ENCODE results near the gene KLF14. TPM values are rescaled to one million over a fixed set of nuclear protein-coding genes. Genes with fewer than 3 reads are reported as not detected.
A peak's percentile ranks its signal among the peaks of the same experiment; 100 is the strongest.
"Not testable (repeated sequence)": the region's sequence is repeated elsewhere in the genome, so short reads cannot be mapped to it uniquely, and the experiment has no call there.

Gene KLF14
- not detected for total RNA-seq
- long read RNA-seq: 0 reads

GRCh38 chr7:130733931-130734814, at the start of gene KLF14:
KLF14 (minus strand) TSS chr7:130734207; CDS start chr7:130734033, 174 bp downstream.
- TF ChIP-seq, protein P1, sequence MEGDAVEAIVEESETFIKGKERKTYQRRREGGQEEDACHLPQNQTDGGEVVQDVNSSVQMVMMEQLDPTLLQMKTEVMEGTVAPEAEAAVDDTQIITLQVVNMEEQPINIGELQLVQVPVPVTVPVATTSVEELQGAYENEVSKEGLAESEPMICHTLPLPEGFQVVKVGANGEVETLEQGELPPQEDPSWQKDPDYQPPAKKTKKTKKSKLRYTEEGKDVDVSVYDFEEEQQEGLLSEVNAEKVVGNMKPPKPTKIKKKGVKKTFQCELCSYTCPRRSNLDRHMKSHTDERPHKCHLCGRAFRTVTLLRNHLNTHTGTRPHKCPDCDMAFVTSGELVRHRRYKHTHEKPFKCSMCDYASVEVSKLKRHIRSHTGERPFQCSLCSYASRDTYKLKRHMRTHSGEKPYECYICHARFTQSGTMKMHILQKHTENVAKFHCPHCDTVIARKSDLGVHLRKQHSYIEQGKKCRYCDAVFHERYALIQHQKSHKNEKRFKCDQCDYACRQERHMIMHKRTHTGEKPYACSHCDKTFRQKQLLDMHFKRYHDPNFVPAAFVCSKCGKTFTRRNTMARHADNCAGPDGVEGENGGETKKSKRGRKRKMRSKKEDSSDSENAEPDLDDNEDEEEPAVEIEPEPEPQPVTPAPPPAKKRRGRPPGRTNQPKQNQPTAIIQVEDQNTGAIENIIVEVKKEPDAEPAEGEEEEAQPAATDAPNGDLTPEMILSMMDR (IDR thresholded peaks at IDR 0.05): no peak
- Histone ChIP-seq H3K4me3 (peak within 1 kb of the TSS; percentile 50), H3K9me3 (peaks cover 16% of the 10 kb centered on the region), H3K27me3 (ENCODE audit: low read depth) (peaks cover 85% of the 10 kb centered on the region), H3K27ac (no peak within 1 kb of the TSS), H3K4me1 (peaks cover 5% of the 10 kb centered on the region), H3K36me3 (no peaks in the 10 kb centered on the region)
- ATAC-seq (peak in 1 of 2 donors; percentile 23), DNase-seq (no peak)
- intact Hi-C loops (cut with DNase I): no loop called here

DNA sequence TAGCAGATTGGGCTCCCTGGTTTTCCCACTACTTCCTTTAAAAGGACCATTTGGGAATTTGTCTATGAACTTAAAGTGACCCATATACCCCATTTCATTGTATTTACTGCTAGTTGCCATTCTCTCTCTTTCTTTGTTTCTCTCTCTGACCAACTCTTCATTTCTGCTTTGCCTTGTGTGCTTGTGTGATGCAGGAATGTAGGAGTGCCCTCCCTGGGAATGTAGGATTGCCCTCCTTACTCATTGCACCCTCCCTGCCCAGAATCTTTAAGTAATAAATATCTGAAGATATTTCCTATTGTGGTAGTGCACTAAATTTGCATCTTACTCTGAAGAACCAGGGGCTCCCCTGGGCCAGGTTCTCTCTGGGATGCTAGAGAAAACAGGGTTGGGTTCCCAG, 47.3 kb upstream of the KLF14 start:
- Histone ChIP-seq H3K36me3 (no peaks in the 10 kb centered on the region), H3K27ac (no peak overlapping the region), H3K27me3 (ENCODE audit: low read depth) (peaks cover 5% of the 10 kb centered on the region), H3K4me3 (no peak overlapping the region), H3K4me1 (no peaks in the 10 kb centered on the region), H3K9me3 (no peaks in the 10 kb centered on the region)
- no peak for ATAC-seq
- intact Hi-C loops (cut with DNase I): no loop called here
- no peak for DNase-seq
- TF ChIP-seq, protein P1 (IDR thresholded peaks at IDR 0.05): no peak

- Histone ChIP-seq H3K36me3 (no peaks in the 10 kb centered on the region), H3K27me3 (ENCODE audit: low read depth) (peaks cover 3% of the 10 kb centered on the region), H3K27ac (no peak overlapping the region), H3K4me3 (no peak overlapping the region), H3K4me1 (no peaks in the 10 kb centered on the region), H3K9me3 (no peaks in the 10 kb centered on the region)
- ATAC-seq (no peak), DNase-seq (no peak)
- intact Hi-C loops (cut with DNase I): no loop called here
- TF ChIP-seq, protein P1 (IDR thresholded peaks at IDR 0.05): no peak
These were observed 43.4 kb upstream of the KLF14 start for GRCh38 chr7:130777426-130777825.

DNA sequence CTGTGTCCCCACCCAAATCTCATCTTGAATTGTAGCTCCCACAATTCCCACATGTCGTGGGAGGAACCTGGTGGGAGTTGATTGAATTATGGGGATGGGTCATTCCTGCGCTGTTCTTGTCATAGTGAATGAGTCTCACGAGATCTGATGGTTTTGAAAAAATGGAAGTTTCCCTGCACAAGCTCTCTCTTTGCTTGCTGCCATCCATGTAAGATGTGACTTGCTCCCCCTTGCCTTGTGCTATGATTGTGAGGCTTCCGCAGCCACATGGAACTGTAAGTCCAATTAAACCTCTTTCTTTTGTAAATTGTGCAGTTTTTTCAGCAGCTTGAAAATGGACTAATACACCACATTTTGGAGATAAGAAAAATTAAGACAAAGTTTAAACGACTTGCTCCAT, 38.4 kb upstream of the KLF14 start:
- H3K4me3 ChIP-seq; intact Hi-C loops (cut with DNase I); H3K27ac ChIP-seq; H3K27me3 ChIP-seq (ENCODE audit: low read depth); H3K4me1 ChIP-seq; H3K9me3 ChIP-seq; H3K36me3 ChIP-seq; ATAC-seq; DNase-seq: not testable (repeated sequence)

GRCh38 chr7:130768854-130769253, 34.8 kb upstream of the KLF14 start:
- Histone ChIP-seq H3K4me3 (no peak overlapping the region), H3K27me3 (ENCODE audit: low read depth) (no peaks in the 10 kb centered on the region), H3K9me3 (peaks cover 8% of the 10 kb centered on the region), H3K36me3 (no peaks in the 10 kb centered on the region), H3K27ac (no peak overlapping the region), H3K4me1 (no peaks in the 10 kb centered on the region)
- intact Hi-C loops (cut with DNase I): no loop called here
- TF ChIP-seq, protein P1 (IDR thresholded peaks at IDR 0.05): no peak
- DNase-seq (no peak), ATAC-seq (no peak)

DNA sequence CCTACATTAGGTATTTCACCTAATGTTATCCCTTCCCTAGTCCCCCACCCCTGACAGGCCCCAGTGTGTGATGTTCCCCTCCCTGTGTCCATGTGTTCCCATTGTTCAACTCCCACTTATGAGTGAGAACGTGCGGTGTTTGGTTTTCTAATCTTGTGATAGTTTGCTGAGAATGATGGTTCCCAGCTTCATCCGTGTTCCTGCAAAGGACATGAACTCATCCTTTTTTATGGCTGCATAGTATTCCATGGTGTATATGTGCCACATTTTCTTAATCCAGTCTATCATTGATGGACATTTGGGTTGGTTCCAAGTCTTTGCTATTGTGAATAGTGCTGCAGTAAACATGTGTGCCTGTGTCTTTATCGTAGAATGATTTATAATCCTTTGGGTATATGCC, 30.6 kb upstream of the KLF14 start:
- H3K27me3 ChIP-seq (ENCODE audit: low read depth); H3K27ac ChIP-seq; intact Hi-C loops (cut with DNase I); H3K4me1 ChIP-seq; DNase-seq; H3K9me3 ChIP-seq; H3K4me3 ChIP-seq; ATAC-seq; H3K36me3 ChIP-seq: not testable (repeated sequence)
